GM20431 (cell line): Measurements from ENCODE around the gene TSPAN9.
"Not testable (repeated sequence)": the region's sequence is repeated elsewhere in the genome, so short reads cannot be mapped to it uniquely, and the experiment has no call there.

Experiments
- in situ Hi-C: fragments of 300-500 bp; cut with MseI, MboI; formaldehyde crosslinking; loops from one replicate; pipeline ENCODE4 v1.15.0; 2020; ENCODE audit warnings: low sequenced_read_pairs; ENCODE audit not compliant: unreplicated experiment

TSPAN9 gene

DNA sequence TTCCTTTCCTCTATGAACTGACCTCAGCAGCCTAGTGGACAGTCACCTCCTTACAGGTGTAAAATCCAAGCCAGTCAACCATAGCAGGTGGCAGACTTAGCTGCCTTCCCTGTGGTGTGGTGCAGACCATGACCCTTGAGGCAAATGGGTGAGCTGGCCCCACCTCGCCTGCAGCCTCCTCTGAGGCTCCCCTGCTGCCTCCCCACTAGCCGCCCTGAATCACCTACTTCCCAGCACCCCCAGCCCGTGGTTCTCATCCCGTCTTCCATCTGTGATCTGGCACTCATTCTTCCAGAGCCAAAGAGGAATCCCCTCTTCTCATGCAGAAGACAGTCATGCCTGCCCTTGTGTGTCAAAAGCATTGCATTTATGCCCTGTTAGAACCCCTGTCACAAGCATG is 34.4 kb upstream of the TSPAN9 start:
- in situ Hi-C loops: no loop called here

DNA sequence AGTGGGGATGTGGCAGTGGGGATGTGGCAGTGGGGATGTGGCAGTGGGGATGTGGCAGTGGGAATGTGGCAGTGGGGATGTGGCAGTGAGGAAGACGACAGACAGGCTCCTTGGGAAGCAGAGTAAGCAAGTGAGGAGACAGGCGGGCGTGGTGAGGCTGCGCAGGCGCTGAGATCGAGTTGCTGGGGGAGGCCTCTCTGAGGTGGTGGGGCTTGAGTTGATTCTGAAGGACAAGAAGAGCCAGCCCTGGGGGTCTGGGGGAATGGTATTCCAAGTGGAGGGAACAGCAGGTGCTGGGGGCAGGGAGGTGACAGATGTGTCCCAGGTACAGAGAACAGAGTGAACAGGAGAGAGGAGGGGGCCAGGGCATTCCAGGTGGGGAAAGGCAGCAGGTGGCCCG is 33.8 kb upstream of the TSPAN9 start:
- in situ Hi-C loops: no loop called here

DNA sequence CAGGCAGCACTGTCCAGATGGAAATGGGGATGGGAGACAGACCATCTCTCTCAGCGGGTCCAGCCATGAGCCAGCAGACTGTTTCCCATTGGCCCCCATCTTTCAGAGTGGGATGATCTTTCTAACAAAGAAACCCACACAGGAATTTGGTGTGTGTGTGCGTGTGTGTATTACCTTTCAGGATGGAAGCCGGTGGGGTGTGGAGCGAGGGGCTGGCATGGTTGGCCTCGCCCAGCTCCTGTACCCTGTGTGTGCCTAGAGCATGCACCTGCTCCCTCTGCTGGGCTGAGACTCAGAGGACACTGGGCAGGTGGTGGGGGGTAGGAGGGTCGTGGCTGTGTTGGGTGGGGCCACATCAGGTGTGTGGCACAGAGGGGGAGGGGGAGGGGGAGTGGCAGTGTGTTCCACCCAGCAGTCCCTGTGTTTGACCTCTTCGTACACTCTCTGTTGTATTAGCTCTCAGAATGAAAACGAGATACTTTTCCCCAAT is 33.0 kb upstream of the TSPAN9 start:
- in situ Hi-C loops: no loop called here

GRCh38 chr12:3045494-3045893 is 31.7 kb upstream of the TSPAN9 start:
- in situ Hi-C loops: no loop called here

DNA sequence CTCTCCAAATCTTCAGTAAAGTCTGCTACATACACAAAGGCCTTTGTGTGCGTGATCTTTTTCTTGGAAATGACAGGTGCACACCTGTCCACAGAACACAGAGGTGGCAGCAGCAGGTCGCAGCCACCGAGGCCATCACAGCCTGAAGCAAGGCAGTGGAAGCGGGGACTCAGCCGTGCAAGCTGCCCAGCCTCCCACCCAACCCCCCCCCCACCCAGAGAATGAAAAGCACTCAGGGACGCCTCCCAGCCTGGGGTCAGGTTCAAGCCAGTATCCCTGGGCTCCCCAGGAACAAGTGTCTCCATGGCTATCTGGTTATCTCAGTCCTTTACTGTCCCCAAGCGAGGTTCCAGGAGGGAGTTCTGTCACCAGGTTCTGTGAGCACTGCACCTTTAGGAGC is 31.2 kb upstream of the TSPAN9 start:
- in situ Hi-C loops: no loop called here

GRCh38 chr12:3046441-3047200 is 30.6 kb upstream of the TSPAN9 start:
- in situ Hi-C loops: no loop called here

DNA sequence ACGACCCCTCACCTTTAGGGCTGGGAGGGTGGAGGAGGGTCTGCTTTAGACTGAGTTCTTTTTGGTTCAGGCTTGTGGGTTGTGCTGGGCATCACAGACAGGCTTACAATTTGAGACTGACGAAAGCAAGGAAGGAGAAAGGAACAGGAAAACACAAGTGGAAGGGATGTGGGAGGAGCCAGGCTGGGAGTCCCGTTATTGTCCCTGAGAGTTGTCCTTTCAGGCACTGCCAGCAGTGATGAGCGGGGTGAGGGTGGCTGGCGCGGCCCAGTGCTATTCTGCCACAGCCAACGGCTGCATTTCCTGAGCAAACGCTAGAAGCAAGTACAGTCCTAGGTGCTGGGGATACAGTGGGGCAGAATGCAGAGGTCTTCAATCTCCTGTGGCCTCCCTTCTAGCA is 29.2 kb upstream of the TSPAN9 start:
- in situ Hi-C loops: no loop called here

- in situ Hi-C loops: no loop called here
These were observed 28.6 kb upstream of the TSPAN9 start for GRCh38 chr12:3048540-3048939.

DNA sequence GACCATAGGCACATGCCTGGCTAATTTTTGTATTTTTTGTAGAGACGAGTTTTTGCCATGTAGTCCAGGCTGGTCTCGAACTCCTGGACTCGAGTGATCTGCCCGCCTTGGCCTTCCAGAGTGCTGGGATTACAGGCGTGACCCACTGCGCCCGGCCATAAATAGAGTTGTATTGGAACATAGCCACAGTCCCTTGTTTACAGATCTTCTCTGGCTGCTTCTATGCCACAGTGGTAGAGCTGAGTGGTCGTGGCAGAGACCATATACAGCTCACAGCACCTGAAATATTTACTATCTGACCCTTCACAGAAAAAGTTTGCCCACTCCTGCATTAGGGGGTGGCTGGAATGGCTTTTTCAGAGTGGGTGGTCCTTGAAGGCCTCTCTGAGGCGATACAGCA is 28.0 kb upstream of the TSPAN9 start:
- in situ Hi-C loops: no loop called here

- in situ Hi-C loops: no loop called here
These were observed 27.4 kb upstream of the TSPAN9 start for GRCh38 chr12:3049611-3050249.

GRCh38 chr12:3054374-3054773 is 22.8 kb upstream of the TSPAN9 start:
- in situ Hi-C loops: no loop called here

DNA sequence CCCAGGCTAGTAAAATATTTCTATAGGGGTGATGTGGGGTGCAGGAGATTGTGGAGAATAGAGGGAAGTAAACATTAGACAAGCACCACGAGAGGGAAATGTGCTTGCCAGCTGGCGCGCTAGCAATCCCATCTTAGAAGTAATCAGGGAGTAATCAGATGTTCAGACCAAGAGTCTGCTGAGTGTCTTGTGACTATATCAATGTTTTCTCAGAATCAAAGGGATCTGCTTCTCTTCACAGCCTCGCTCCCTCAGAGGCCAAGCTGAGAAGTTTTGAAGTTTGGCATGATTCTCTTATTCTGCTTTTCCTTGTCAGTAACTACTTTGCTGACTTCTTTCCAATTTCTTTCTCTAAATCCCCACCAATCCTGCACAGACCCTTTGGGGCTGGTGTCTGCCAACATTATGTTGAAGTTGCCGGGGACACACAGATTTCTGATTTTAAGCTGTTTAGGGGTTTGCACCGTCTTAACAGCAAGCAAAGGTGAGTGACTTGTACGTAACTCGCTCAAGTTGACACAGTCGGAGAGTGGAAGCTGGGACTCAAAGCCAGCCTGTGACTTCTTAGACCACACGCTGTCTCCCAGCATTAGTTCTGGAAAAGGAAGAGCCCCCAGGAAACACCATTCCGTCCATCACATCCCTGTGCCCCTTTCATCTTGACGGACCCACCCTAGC is 22.0 kb upstream of the TSPAN9 start:
- in situ Hi-C loops: no loop called here

DNA sequence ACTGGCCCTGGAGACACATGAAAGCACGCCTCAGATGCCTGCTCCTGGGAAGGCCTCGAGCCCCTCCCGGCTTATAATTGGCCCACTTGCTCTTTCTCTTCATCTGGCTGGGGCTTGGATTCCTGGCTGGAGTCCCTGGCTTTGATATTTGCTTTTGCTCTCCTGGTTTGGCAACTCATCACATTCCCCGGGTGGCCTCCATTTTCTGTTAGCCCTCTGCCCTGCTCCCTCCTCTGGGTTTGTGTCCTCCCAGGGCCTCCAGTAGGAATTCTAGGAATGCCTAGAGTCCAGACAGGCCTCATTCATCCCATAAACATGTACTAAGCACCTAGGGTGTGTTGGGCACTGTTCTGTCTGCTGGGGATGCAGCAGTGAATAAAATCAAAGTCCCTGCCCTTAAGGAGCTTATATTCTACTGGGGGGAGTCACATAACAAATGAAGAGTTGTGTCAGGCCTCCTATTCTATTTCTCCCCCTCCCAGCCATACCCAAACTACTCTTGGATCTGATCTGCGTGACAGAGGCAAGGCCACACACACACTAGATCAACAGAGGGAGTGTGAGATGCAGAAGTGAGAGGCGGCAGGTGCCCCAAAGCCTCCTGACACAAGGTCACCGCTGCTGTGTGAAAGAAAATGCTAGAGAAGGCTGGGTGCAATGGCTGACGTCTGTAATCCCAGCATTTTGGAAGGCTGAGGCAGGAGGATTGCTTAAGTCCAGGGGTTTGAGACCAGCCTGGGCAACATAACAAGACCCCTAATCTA is 21.3 kb upstream of the TSPAN9 start:
- in situ Hi-C loops: no loop called here

GRCh38 chr12:3061059-3061458 is 16.1 kb upstream of the TSPAN9 start:
- in situ Hi-C loops: no loop called here

DNA sequence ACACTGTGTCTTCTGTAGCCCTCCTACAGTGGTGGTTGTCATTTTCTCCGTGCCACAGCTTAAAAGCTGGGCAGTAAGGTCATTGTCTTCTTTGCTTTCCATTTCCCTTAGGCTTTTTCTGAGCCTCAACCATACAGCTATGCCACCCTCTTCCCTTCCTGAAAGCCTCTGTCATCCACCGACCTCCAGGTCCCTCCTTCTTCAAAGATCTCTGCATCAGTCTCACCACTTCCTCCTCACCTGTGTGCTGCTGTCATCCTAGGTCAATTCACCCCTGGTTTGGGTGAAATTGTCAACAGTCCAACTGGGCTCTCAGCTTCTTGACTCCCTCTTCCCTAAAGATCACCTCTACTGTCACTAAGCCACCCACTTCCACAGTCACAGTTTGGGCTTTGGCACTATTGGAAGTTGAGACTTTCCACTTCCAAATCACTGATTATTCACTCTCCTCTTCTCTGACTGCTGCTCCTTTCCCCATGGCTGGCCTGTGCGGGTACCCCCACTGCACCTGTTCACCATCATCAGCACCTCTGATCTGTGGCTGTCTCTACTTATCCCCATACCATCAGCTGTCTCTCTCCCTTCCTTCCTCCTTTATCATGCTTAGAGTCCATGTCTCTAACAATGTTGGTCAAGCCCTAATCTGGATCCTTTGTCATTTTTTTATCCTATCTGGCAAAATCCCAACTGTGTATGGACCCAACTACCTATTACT is 15.5 kb upstream of the TSPAN9 start:
- in situ Hi-C loops: no loop called here

- in situ Hi-C loops: no loop called here
These were observed 11.9 kb upstream of the TSPAN9 start for GRCh38 chr12:3065300-3065699.

DNA sequence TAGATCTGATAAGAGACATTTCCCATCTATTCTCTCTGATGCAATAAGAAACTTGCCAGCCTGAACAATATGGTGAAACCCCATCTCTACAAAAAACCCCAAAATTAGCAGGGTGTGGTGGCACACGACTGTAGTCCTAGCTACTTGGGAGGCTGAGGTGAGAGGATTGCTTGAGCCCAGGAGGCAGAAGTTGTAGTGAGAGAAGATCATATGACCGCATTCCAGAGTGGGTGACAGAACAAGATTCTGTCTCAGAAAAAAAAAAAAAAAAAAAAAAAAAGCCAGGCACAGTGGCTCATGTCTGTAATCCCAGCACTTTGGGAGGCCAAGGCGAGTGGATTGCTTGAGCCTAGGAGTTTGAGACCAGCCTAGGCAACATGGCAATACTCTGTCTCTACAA is 11.3 kb upstream of the TSPAN9 start:
- in situ Hi-C loops: not testable (repeated sequence)

- in situ Hi-C loops: no loop called here
These were observed 7.5 kb upstream of the TSPAN9 start for GRCh38 chr12:3069714-3070113.

GRCh38 chr12:3071107-3071506 is 6.1 kb upstream of the TSPAN9 start:
- in situ Hi-C loops: no loop called here

DNA sequence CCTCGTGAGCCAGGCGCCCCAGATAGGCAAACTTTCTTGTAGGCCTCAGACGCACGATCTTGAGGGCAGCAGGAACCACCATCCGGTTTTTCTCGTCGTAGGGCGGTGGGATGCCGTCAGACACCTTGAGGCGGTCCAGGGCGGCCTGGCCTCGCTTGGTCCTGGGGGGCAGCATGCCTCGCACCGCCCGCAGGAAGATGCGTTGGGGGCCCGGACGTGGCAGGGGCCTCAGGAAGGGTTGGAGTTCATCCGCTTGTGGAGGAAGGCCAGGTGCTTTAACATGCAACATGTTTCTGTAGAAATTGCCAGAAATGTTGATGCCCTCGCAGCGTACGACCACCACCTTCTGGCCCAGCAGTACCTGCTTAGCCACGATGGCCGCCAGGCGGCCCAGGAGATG is 5.5 kb upstream of the TSPAN9 start:
- in situ Hi-C loops: no loop called here
